GM12864 (cell line): Measurements from ENCODE around the gene KLK8.

Experiments used
- DNase-seq: peaks from one replicate; pipeline ENCODE4 v3.0.0-alpha.2; 2011; ENCODE audit warnings: low read depth
- H3K4me3 ChIP-seq: 2 replicates; pipeline ENCODE4 v1.5.1; 2011; ENCODE audit warnings: mild to moderate bottlenecking, low read depth, low read length, control low read depth
- CTCF ChIP-seq: IDR thresholded peaks from 2 replicates; pipeline ENCODE4 v1.5.1; 2011; ENCODE audit warnings: low read depth, mild to moderate bottlenecking, moderate library complexity, low read length, control low read depth, inconsistent platforms; ENCODE audit errors: missing control alignments

Gene KLK8

GRCh38 chr19:51031880-51032225 lies 30.4 kb upstream of the KLK8 start:
- H3K4me3 ChIP-seq, result no peak overlapping the region
- no peak for TF ChIP-seq CTCF
- no peak for DNase-seq

- no peak for TF ChIP-seq CTCF
- H3K4me3 ChIP-seq, result no peak overlapping the region
- no peak for DNase-seq
Measured at GRCh38 chr19:51031220-51031879, 29.9 kb upstream of the KLK8 start.

GRCh38 chr19:51030631-51031030 lies 29.2 kb upstream of the KLK8 start:
- TF ChIP-seq CTCF, result no peak
- no peak for DNase-seq
- H3K4me3 ChIP-seq, result no peak overlapping the region

GRCh38 chr19:51029718-51030117 lies 28.3 kb upstream of the KLK8 start:
- DNase-seq, result no peak
- no peak for TF ChIP-seq CTCF
- no peak overlapping the region for H3K4me3 ChIP-seq

GRCh38 chr19:51027873-51028272 lies 26.5 kb upstream of the KLK8 start:
- no peak for DNase-seq
- no peak for TF ChIP-seq CTCF
- no peak overlapping the region for H3K4me3 ChIP-seq

- TF ChIP-seq CTCF, result no peak
- H3K4me3 ChIP-seq, result no peak overlapping the region
- no peak for DNase-seq
Measured at GRCh38 chr19:51027126-51027806, 25.9 kb upstream of the KLK8 start.

GRCh38 chr19:51026554-51026831 lies 25.1 kb upstream of the KLK8 start, which contains the start of gene KLK11:
Gene KLK11, minus strand, starts transcription at chr19:51026616. Its CDS starts 985 bp downstream, at chr19:51025631.
- no peak within 1 kb of the TSS for H3K4me3 ChIP-seq
- no peak for DNase-seq
- TF ChIP-seq CTCF, result no peak
